Anterior cingulate cortex (tissue), 58 donors: ENCODE results near the gene CHCHD1.
A peak's percentile ranks its signal among the peaks of the same experiment; 100 is the strongest.
"Not testable (repeated sequence)": the region's sequence is repeated elsewhere in the genome, so short reads cannot be mapped to it uniquely, and the experiment has no call there.

Experiments used
- DNase-seq, 58 donors: peaks; one replicate each; lab custom pipeline; 2025; lab: John Stamatoyannopoulos, UW

CHCHD1 gene

DNA sequence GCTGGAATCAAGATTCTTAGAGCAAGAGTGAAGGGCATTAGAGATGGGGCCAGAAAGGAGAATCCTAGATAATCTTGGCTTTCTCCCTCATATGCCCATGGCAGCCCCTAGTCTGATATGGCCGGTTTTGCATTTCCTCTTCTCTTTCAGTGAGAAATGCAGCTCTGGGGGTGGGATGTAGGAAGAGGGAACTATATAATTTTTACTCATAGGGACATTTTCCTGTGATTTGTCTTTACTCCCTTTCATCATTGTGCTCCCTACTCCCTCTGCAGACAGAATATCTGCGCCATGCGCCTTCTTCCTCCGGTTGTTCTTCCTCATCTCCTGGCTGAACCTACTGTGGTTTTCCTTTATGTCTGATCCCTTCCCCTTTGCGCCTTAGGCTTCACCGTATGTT, 16.8 kb upstream of the CHCHD1 start:
- no peak for DNase-seq

- peak in 2 of 58 donors; percentile 1 to 5 for DNase-seq
Observed at GRCh38 chr10:73768881-73769280, 13.0 kb upstream of the CHCHD1 start.

- no peak for DNase-seq
Observed at GRCh38 chr10:73769396-73769795, 12.5 kb upstream of the CHCHD1 start.

GRCh38 chr10:73771722-73772280, 10.0 kb upstream of the CHCHD1 start:
- DNase-seq, result peak in 14 of 58 donors; percentile 4 to 93 (median 80)

DNA sequence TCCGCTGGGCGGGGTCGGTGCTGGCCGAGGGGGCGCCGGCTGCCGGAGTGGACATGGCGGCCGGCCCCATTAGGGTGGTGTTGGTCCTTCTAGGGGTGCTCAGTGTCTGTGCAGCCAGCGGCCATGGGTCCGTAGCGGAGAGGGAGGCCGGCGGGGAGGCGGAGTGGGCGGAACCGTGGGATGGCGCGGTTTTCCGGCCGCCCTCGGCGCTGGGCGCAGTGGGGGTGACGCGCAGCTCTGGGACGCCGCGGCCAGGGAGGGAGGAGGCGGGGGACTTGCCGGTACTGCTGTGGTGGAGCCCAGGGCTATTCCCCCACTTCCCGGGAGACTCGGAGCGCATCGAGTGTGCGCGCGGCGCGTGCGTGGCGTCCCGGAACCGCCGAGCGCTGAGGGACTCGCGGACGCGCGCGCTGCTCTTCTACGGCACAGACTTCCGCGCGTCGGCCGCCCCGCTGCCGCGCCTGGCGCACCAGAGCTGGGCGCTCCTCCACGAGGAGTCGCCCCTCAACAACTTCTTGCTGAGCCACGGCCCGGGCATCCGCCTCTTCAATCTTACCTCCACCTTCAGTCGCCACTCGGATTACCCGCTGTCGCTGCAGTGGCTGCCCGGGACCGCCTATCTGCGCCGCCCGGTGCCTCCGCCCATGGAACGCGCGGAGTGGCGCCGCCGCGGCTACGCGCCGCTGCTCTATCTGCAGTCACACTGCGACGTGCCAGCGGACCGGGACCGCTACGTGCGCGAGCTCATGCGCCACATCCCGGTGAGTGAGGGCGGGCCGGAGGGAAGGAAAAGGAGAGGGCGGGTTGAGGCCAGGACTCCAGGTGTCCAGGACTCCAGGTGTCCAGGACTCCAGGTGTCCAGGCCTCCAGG, 9.3 kb upstream of the CHCHD1 start:
- DNase-seq, result peak in 57 of 58 donors; percentile 34 to 96 (median 84)

GRCh38 chr10:73773152-73773879, 8.5 kb upstream of the CHCHD1 start:
- DNase-seq, result peak in 13 of 58 donors; percentile 9 to 61 (median 41)

DNA sequence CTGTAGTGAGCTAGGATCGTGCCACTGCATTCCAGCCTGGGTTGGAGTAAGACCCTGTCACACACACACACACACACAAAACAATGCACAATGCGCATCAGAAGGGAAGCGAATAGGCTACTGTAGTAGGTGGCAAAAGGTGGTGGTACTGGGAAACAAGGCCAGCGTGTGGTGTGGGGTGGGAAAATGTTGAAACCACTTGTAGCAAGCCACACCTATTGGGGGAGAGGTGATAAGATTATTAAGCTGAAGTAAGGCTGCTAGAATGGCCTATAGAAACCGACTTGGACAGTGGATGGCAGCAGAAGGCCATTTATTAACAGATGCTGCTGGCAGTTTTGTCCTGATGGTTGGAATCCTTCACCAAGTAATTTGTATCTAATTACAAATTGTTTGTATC, 7.2 kb upstream of the CHCHD1 start:
- DNase-seq, result peak in 1 of 58 donors; percentile 1

DNA sequence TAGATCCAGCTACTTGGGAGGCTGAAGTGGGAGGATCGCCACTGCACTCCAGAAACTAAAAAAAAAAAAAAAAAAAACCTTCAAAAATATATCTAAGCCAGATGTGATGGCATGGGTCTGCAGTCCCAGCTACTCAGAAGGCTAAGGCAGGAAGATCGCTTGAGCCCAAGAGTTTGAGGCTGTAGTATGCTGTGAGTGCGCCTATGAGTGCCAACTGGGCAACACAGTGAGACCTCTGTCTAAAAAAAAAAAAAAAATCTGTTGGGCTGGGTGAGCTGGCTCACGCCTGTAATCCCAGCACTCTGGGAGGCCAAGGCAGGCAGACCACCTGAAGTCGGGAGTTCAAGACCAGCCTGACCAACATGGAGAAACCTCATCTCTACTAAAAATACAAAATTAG, 2.8 kb upstream of the CHCHD1 start:
- no peak for DNase-seq

DNA sequence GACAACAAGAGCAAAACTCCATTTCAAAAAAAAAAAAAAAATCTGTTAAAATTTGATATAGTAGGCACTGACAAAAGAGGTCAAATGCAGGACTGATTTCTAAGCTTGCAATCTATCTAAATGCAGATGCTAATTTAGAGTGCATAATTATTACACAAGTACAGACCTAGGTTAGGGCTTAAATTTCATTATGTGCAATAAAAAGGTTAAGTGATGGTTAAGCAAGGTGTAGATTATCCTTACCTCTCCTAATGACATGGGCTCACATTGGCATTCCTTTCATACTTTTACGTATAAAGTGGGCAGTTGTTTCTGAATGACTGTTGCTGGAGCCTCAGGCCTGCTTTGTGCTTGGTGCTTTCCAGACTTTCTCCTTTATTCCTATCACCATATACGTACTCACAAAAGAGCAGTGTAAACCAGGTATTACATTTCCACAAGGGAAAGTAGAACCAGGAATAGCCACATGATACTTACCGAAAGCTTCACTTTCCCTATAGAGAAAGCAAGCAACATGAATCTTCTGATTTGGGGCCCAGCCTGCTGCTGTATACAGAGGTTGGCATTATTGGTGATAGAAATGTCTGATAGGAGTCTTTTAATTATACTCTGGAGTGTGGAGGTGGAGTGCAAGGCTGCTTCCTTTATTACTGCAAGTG, 2.2 kb upstream of the CHCHD1 start:
- DNase-seq, result no peak

DNA sequence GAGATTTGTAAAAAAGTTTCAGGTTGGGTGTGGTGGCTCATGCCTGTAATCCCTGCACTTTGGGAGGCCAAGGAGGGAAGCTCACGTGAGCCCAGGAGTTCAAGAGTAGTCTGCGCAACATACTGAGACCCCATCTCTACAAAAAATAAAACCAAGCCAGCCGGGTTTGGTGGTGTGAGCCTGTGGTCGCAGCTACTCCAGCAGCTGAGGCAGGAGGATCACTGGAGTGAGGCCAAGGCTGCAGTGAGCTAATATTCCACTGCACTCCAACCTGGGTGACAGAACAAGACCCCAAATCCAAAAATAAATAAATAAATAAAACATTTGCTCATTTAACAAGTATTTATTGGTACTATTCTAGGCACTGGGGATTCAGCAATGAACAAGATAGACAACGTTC, 1.5 kb upstream of the CHCHD1 start:
- no peak for DNase-seq

GRCh38 chr10:73780966-73781365, 882 bp upstream of the CHCHD1 start:
- no peak for DNase-seq

DNA sequence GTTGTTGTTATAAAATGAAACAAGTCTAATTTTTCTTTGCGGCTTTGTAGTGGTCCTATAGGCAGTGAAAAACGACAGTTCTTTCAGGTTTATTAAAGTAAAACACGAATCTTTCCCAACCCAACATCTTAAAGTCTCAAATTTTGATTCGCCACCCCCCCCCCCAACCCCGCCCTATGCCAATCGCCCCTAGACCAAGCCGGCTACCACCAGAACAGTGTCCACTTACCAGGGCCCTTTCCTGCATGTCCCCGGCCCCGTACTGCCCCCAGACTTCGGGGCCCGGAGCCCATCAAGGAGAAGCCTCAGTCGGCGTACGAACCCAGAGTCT, 335 bp upstream of the CHCHD1 start:
- DNase-seq, result no peak

DNA sequence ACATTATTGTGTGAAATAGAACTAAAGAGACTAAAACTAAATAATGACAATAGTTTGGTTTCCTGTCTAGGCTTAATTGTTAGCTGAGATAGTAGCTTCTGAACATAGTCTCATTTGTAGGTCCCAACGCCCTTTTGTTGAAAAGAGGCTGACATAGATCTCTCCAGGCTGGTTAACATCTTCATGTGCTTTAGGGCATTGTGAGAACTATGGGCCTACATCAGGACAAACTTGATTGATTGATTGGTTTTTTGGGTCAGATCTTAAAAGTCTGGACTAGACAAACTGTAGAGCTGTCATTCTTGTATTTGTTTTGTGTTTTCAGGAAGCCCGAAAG, 869 bp downstream of the CHCHD1 start:
- no peak for DNase-seq

GRCh38 chr10:73785211-73785720, 3.4 kb downstream of the CHCHD1 start, which contains the start of gene ZSWIM8:
ZSWIM8 (plus strand) TSS chr10:73785606; CDS start chr10:73785879, 273 bp downstream.
- peak; percentile 60 to 98 (median 92) for DNase-seq

- DNase-seq, result peak in 9 of 58 donors; percentile 37 to 60 (median 46)
Observed at GRCh38 chr10:73785721-73786511, 4.1 kb downstream of the CHCHD1 start.

- no peak for DNase-seq
Observed at GRCh38 chr10:73786512-73786885, 4.7 kb downstream of the CHCHD1 start.

GRCh38 chr10:73787031-73787800, 5.4 kb downstream of the CHCHD1 start:
- not testable (repeated sequence) for DNase-seq

DNA sequence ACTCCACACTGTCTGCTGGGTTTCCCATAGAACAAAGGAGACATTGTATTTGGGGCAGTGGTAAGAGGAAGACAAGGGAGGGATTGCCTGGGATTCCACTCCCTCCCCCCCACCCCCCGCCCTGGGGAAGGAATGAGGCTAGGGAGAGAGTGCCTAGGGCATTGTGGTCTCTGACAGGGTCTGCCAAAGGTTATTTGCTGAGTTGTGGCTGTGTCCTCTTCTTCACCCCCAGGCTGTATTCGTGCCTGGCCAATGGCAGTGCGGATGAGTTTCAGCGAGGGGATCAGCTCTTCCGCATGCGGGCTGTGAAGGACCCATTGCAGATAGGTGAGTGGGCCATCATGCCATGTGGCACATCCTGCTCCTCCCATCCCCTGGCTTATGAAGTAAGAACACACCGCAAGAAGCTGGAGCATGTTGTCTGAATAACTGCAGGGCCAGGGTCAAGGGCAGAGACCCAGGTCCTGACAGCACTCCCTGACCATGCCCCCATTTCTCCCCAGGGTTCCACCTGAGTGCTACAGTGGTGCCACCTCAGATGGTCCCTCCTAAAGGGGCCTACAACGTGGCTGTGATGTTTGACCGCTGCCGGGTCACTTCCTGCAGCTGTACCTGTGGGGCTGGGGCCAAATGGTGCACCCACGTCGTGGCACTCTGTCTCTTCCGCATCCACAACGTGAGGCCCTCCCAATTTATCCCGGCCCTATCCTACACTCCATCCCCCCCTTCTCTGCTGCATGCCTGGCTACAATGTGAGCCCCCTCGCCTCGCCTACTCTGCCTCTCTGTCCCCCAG, 7.2 kb downstream of the CHCHD1 start:
- no peak for DNase-seq
